HG02938 (cell line): ENCODE measurements around the gene ZW10.
"Not testable (repeated sequence)": the region's sequence is repeated elsewhere in the genome, so short reads cannot be mapped to it uniquely, and the experiment has no call there.

Source experiments
- ATAC-seq: cut with Tn5 transposase; IDR thresholded peaks from one replicate; pipeline ENCODE4 v1.9.1; 2021; ENCODE audit warnings: mild to moderate bottlenecking, moderate library complexity; ENCODE audit not compliant: unreplicated experiment

Gene ZW10

GRCh38 chr11:113760241-113760640 lies 13.3 kb downstream of the ZW10 start:
- no peak for ATAC-seq

DNA sequence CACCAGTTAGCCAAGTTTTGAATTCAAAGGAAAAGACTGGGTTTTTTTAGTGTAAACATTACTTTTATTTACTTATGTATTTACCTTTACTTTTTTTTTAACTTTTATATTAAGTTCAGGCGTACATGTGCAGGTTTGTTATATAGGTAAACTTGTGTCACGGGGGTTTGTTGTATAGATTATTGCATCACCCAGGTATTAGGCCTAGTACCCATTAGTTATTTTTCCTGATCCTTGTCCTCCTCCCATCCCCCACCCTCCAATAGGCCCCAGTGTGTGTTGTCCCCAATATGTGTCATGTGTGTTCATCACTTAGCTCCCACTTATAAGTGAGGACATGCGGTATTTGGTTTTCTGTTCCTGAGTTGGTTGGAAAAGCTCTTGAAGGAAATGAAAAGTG lies 20.6 kb downstream of the ZW10 start:
- ATAC-seq, result no peak

GRCh38 chr11:113736323-113736722 lies 37.2 kb downstream of the ZW10 start:
- ATAC-seq, result no peak

DNA sequence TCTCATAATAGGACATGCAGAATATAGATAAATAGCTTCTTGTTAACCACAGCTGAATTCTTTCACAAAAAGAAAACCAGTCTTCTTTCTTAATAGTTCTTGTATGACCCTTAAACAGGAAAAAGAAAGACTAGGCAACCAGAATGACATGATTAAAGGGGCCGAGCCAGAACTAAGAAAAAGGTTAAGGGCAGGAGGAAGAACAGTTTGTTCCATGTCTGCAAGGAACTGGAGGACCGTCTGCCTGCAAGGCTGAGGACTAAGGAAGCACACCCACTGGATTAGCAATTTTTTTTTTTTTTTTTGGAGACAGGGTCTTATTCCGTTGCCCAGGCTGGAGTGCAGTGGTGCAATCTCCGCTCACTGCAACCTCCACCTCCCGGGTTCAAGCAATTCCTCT lies 41.4 kb downstream of the ZW10 start:
- no peak for ATAC-seq

DNA sequence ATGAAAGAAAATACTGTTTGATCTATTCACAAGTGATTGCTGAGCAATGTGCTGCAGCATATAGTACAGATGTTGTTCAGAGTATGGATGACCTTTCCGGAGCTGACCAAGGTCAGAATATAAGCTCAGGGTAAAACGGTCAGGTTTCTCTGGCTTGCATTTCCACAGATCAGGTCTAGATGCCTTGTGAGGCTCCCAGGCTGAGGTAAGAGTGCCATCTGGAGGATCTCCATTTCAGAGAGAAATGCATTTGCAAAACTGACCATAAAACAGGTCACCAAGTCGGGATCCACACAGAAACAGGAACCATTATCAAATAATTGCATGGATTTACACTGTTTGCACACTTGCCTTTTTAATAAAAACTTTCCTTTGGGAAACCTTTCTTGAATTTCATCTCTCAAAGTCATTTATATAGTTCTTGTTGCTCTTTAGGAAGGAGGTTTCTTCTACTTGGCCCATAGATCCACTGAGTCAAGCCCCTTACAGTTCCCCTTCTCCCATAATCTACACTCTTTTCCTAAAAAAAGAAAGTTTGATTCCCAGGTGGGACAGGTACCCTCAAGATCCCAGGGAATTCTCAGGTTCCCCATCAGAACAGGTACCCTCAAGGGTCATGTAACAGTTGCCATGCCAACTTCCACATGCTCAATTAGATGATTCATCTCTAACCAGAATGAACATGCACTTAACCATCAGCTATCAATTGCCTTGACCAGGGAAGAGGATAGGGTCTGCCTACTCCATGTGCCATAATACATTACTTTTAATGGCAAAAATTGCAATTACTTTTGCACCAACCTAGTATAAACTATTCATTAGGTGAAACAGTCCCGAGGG lies 42.4 kb downstream of the ZW10 start:
- no peak for ATAC-seq

- ATAC-seq, result no peak
Measured at GRCh38 chr11:113729456-113729855, 44.0 kb downstream of the ZW10 start.

DNA sequence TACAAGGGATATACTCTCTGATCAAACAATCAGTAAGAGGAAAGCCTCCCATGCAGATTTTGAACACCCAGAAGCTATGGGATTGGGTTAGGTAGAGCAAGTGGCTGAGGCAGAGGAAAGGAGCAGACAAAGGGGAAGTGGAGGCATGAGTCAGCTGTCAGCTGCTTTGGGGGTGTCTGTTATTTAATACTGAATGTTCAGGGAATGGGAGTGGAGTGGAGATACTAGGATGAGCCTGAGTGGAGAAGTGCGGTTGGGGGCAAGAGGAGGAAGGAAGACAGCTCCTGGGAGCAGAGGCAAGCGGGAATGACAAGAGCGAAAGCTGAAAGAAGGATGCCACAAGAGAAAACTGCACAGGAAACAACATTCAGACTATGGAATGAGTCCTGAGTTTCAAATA lies 44.7 kb downstream of the ZW10 start:
- ATAC-seq, result no peak

- ATAC-seq, result no peak
Measured at GRCh38 chr11:113725913-113726312, 47.6 kb downstream of the ZW10 start.

- ATAC-seq, result no peak
Measured at GRCh38 chr11:113725407-113725806, 48.1 kb downstream of the ZW10 start.

DNA sequence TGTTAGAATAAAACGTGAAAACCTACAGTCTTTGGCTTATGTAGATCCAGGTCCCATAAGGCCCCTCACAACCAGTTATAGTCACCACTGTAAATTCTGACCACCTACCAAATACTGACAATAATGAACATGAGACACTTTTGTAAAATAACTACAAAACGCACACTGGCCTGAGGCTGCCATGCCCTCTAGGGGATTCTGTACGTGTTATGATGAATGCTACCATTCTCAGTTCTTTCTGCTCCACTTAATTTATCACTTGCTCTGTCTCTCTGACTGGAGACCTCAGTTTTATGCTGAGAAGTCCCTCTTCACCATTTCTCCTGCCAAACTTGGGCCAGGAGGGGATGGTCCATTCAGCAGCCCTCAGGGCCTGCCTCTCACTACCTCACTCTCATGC lies 48.7 kb downstream of the ZW10 start:
- no peak for ATAC-seq

DNA sequence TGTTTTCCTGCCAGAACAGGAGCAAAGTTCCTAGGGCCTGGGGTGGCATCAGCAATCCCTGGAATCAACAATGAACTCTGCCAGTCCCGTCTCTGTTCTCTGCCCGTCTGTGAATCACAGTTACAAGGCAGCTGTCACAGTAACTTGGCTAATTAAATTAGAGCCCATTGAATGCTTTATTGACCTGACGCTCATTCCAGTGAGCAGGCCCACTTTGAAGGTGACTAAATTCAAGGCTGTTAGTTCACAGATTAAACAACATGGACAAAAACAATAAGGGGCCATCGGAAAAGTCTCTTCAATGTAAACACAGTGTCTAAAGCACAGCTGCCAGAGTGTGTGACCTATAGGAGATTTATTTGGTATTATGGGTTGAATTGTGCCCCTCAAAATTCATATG lies 49.7 kb downstream of the ZW10 start:
- ATAC-seq, result no peak

GRCh38 chr11:113722934-113723333 lies 50.6 kb downstream of the ZW10 start:
- ATAC-seq, result no peak

DNA sequence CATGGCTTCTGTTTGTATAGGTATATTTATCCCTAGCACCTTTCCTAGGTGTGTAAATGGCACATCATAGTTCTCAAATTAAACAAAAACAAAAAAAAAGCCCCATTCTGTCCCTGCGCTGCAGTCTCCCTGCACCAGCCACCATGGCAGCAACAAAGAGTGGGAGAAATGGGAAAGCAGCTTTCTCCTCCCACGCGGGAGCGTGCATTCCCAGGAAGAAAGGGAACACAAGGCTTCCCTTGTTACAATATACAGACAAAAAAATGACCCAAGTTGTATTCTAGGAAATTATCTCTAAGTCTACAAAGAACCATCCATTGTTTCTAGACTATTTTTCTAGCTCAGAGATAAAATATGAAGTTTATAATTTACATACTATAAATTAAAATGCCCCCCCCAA lies 51.3 kb downstream of the ZW10 start:
- no peak for ATAC-seq

DNA sequence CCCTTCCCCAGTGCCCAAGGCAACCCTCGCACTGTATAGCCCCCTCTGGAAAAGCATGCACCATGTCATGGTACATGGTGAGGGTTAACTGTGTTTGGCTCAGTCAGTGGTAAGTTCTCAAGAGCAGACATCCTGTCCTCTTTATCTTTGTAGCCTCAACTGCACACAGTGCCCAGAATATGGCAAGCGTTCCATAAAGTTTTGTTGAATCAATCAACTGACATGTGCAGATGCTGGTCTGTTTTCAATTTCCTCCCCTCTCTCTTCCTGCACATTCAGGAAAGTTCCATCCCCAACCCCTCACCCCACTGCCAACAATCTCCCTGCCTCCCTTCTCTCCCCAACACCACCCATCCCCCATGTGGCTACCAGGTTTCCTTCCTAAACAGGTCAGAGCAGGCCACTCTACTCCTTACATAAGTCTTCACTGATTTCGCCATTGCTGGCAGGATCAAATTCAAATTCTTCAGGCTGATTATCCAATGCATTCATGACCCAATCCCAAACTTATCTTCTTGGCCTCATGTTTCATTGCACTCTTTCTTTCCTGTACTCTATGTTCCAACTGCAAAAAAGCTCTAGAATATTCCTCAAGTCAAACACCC lies 51.9 kb downstream of the ZW10 start:
- ATAC-seq, result no peak

- not testable (repeated sequence) for ATAC-seq
Measured at GRCh38 chr11:113720478-113720877, 53.0 kb downstream of the ZW10 start.

- no peak for ATAC-seq
Measured at GRCh38 chr11:113715882-113716625, 57.4 kb downstream of the ZW10 start.

GRCh38 chr11:113715273-113715672 lies 58.2 kb downstream of the ZW10 start:
- ATAC-seq, result no peak

- ATAC-seq, result no peak
Measured at GRCh38 chr11:113710989-113711388, 62.5 kb downstream of the ZW10 start.

DNA sequence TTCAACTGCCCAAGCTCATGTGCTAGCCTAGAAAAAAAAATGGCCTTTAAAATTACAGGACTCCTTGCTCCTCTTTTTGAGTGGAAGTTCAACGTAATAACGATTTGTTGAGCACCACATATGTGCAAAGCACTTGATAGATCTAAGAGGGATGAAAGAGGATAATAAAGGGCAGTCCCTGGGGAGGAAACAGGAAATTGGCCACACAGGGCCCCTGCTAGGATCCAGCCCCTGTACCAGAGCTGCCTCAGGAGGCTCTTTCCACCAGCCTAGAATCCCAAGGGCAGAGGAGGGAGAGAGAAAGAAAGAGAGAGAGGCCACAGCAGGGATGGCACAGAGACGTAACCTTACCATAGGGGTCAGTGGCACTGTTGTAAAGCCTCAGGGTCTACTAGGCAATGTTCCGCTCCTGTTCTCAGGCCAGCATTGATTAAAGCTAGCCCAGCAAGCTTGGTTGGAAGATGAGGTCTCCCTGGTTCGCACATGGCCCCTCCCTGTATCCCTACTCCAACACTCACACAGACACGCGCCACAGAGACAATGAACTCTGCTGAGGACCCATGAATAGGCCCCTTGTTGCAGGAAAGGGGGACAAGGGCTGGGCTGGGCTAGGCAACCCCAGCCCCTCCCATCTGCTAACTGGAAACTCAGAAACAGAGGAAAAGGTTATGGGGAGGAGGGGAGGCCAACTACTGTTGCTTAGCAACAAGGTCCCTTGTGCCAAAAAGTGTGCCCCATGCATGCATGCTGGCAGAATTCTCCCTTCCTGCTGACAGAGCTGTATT lies 67.4 kb downstream of the ZW10 start, which contains the start of gene TMPRSS5:
Gene TMPRSS5 (minus strand): TSS at position 438 of the 785 bp plus-strand sequence. CDS start 84 bp downstream, at position 354.
- ATAC-seq, result no peak

DNA sequence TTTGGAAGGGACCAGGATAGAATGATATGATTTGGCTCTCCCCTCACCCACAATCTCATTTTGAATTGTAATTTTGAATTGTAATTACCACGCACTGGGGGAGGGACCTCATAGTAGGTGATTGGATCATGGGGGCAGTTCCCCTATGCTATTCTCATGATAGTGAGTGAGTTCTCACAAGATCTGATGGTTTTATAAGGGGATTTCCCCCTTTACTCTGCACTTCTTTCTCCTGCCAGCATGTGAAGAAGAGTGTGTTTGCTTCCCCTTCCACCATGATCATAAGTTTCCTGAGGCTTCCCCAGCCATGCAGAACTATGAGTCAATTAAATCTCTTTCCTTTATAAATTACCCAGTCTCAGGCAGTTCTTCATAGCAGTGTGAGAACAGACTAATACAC lies 69.9 kb downstream of the ZW10 start:
- not testable (repeated sequence) for ATAC-seq

DNA sequence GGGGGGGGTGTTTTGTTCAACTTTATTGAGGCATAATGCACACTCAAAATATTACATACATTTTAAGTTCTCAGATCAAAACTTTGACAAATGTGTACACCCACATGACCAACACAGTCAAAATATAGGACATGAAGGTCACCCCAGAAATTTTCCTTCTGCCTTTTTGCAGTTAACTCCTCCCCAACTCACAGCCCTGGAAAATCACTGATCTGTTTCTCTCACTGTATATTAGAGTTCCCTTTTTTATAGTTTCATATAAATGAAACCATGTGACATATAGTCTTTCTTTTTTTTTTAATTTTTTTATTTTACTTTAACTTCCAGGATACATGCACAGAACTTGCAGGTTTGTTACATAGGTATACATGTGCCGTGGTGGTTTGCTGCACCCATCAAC lies 72.0 kb downstream of the ZW10 start:
- ATAC-seq, result no peak
